Mucosa of descending colon (tissue), 3 donors: ENCODE results near the gene IQGAP1. TPM values are rescaled to one million over a fixed set of nuclear protein-coding genes. Genes with fewer than 3 reads are reported as not detected.
"Not testable (repeated sequence)": the region's sequence is repeated elsewhere in the genome, so short reads cannot be mapped to it uniquely, and the experiment has no call there.

Source experiments
- ATAC-seq: fragments of 200-7000 bp; cut with Tn5 transposase; one replicate; pipeline ENCODE4 v1.9.1; 2020; ENCODE audit warnings: mild to moderate bottlenecking, moderate library complexity
- DNase-seq, 3 donors: peaks; one replicate each; pipeline ENCODE4 v3.0.0-alpha.2; 2020
- H3K36me3 ChIP-seq: fragments of 200-600 bp; one replicate; pipeline ENCODE4 v1.8.0; 2021; ENCODE audit warnings: low read depth, mild to moderate bottlenecking
- H3K4me1 ChIP-seq: fragments of 200-600 bp; one replicate; pipeline ENCODE4 v1.8.0; 2021; ENCODE audit warnings: low read depth, mild to moderate bottlenecking
- H3K4me3 ChIP-seq: fragments of 200-600 bp; one replicate; pipeline ENCODE4 v1.8.0; 2021; ENCODE audit warnings: mild to moderate bottlenecking
- H3K9me3 ChIP-seq: fragments of 200-600 bp; one replicate; pipeline ENCODE4 v1.8.0; 2021; ENCODE audit warnings: mild to moderate bottlenecking
- CTCF ChIP-seq: fragments of 200-600 bp; IDR thresholded peaks from one replicate; pipeline ENCODE4 v1.8.0; 2022; ENCODE audit warnings: antibody characterized with exemption, mild to moderate bottlenecking
- intact Hi-C, 2 donors: fragments of 100-400 bp; cut with DNase I in 1 of 2; cut with micrococcal nuclease in 1 of 2; formaldehyde crosslinking; loops; one replicate each; pipeline versions ENCODE4 v1.11.0 to v1.11.1; 2022; cut with DNase I, micrococcal nuclease
- total RNA-seq, 3 donors: library from RNA; stranded (reverse); fragmentation: NEBNext Ultra II Directional in 2 of 3; extraction: Animal tissue kit (Norgen Biotek cat#: 25700) in 2 of 3; gene quantifications; one replicate each; pipeline versions ENCODE4 v1.2.1 to v1.2.4, GENCODE V29; 2021 to 2023
- donor health status: DM: no; HTN: no; CAD: no; lungs with moderate emphysema.
- donor health status: DM: no; HTN: no; CAD: no.
- donor health status: DM: no; HTN: yes; CAD: no.

The IQGAP1 gene
- total RNA-seq, 3 donors from 2014 or later, result 186 to 242 (median 206) TPM

GRCh38 chr15:90412356-90413194 is 24.5 kb downstream of the IQGAP1 start:
- DNase-seq (peak in 1 of 3 donors; percentile 78), ATAC-seq (peak; percentile 90)
- TF ChIP-seq CTCF, result no peak
- Histone ChIP-seq H3K4me3 (no peak overlapping the region), H3K9me3 (no peaks in the 10 kb centered on the region), H3K4me1 (peaks cover 38% of the 10 kb centered on the region), H3K36me3 (no peaks in the 10 kb centered on the region)
- intact Hi-C loops, result no loop called here

GRCh38 chr15:90413411-90414379 is 25.7 kb downstream of the IQGAP1 start:
- H3K36me3 ChIP-seq, result no peaks in the 10 kb centered on the region
- H3K4me3 ChIP-seq, result no peak overlapping the region
- intact Hi-C loops, result no loop called here
- peaks cover 31% of the 10 kb centered on the region for H3K4me1 ChIP-seq
- ATAC-seq (peak; percentile 8), DNase-seq (no peak)
- no peak for TF ChIP-seq CTCF
- H3K9me3 ChIP-seq, result no peaks in the 10 kb centered on the region

GRCh38 chr15:90414408-90415028 is 26.5 kb downstream of the IQGAP1 start:
- TF ChIP-seq CTCF, result no peak
- Histone ChIP-seq H3K36me3 (no peaks in the 10 kb centered on the region), H3K9me3 (no peaks in the 10 kb centered on the region), H3K4me1 (peaks cover 30% of the 10 kb centered on the region), H3K4me3 (no peak overlapping the region)
- ATAC-seq, result no peak
- DNase-seq, result no peak
- intact Hi-C loops, result no loop called here

- intact Hi-C loops, H3K4me3 ChIP-seq, H3K36me3 ChIP-seq, DNase-seq, H3K9me3 ChIP-seq, ATAC-seq: not testable (repeated sequence)
- peaks cover 35% of the 10 kb centered on the region for H3K4me1 ChIP-seq
These were observed 28.0 kb downstream of the IQGAP1 start for GRCh38 chr15:90416052-90416451.

- peak; percentile 61 for ATAC-seq
- intact Hi-C loops, result no loop called here
- no peak for DNase-seq
- Histone ChIP-seq H3K4me3 (no peak overlapping the region), H3K4me1 (peaks cover 28% of the 10 kb centered on the region), H3K9me3 (no peaks in the 10 kb centered on the region), H3K36me3 (no peaks in the 10 kb centered on the region)
- TF ChIP-seq CTCF, result no peak
These were observed 30.6 kb downstream of the IQGAP1 start for GRCh38 chr15:90418627-90419026.
